Tibial artery (tissue), 4 donors: Measurements from ENCODE around the gene ANKS4B.
A peak's percentile ranks its signal among the peaks of the same experiment; 100 is the strongest.
"Not testable (repeated sequence)": the region's sequence is repeated elsewhere in the genome, so short reads cannot be mapped to it uniquely, and the experiment has no call there.

Experiments
- DNase-seq, 2 donors: peaks; one replicate each; pipeline ENCODE4 v3.0.0-alpha.2; 2019
- H3K27ac ChIP-seq, 2 donors: fragments of 200-600 bp; sonication (generic) in 1 of 2; 1 replicate in 1 of 2; 2 replicates in 1 of 2; pipeline ENCODE4 v1.5.1; 2018 to 2019; ENCODE audit warnings: mild to moderate bottlenecking in 1 of 2
- H3K27me3 ChIP-seq, 2 donors: fragments of 200-600 bp; sonication (generic) in 1 of 2; one replicate each; pipeline versions ENCODE4 v1.5.1 to v1.6.0; 2016 to 2019
- H3K36me3 ChIP-seq, 3 donors: fragments of 200-600 bp; sonication (generic) in 2 of 3; one replicate each; pipeline ENCODE4 v1.5.1; 2016 to 2019; ENCODE audit warnings: mild to moderate bottlenecking in 2 of 3
- H3K4me1 ChIP-seq, 4 donors: fragments of 200-600 bp; sonication (generic) in 2 of 4; 1 replicate in 3 of 4; 2 replicates in 1 of 4; pipeline ENCODE4 v1.5.1; 2016 to 2019
- H3K4me3 ChIP-seq, 2 donors: fragments of 200-600 bp; sonication (generic) in 1 of 2; 1 replicate in 1 of 2; 2 replicates in 1 of 2; pipeline ENCODE4 v1.5.1; 2018 to 2019; ENCODE audit warnings: mild to moderate bottlenecking in 2 of 2
- H3K9me3 ChIP-seq, 3 donors: fragments of 200-600 bp; sonication (generic) in 1 of 3; one replicate each; pipeline ENCODE4 v1.5.1; 2016 to 2019
- CTCF ChIP-seq, 2 experiments: fragments of 200-600 bp in 1 of 2; fragments of 450-650 bp in 1 of 2; IDR thresholded peaks; one replicate each; pipeline ENCODE4 v1.5.1; 2017 to 2019; ENCODE audit warnings: antibody characterized with exemption in 2 of 2, mild to moderate bottlenecking in 1 of 2, moderate library complexity in 1 of 2
- intact Hi-C: fragments of 100-400 bp; cut with DNase I; formaldehyde crosslinking; loops from one replicate; pipeline ENCODE4 v1.15.0; 2023; ENCODE audit warnings: low total_unique reads

Gene ANKS4B

GRCh38 chr16:21272253-21272652 is 38.8 kb downstream of the ANKS4B start:
- intact Hi-C loops = no loop called here
- DNase-seq = no peak

GRCh38 chr16:21272763-21273162 is 39.3 kb downstream of the ANKS4B start:
- H3K9me3 ChIP-seq, intact Hi-C loops, H3K27ac ChIP-seq, DNase-seq, H3K4me1 ChIP-seq, H3K4me3 ChIP-seq, H3K36me3 ChIP-seq: not testable (repeated sequence)
- H3K27me3 ChIP-seq = peaks cover 0 to 13% of the 10 kb centered on the region in 2 donors

More at GRCh38 chr16:21272253-21272652, 38.8 kb downstream of the ANKS4B start:
- Histone ChIP-seq H3K27me3 (peaks cover 0 to 8% of the 10 kb centered on the region in 2 donors), H3K36me3 (no peaks in the 10 kb centered on the region), H3K4me3 (no peak overlapping the region), H3K4me1 (no peaks in the 10 kb centered on the region), H3K27ac (no peak overlapping the region), H3K9me3 (no peaks in the 10 kb centered on the region)
- TF ChIP-seq CTCF (IDR thresholded peaks at IDR 0.05) = no peak

- Histone ChIP-seq H3K4me3 (no peak overlapping the region), H3K36me3 (no peaks in the 10 kb centered on the region), H3K27me3 (peaks cover 0 to 17% of the 10 kb centered on the region in 2 donors), H3K9me3 (no peaks in the 10 kb centered on the region), H3K27ac (no peak overlapping the region), H3K4me1 (peaks cover 0 to 12% (median 9%) of the 10 kb centered on the region in 4 donors)
- no peak for TF ChIP-seq CTCF (IDR thresholded peaks at IDR 0.05)
- DNase-seq = no peak
- intact Hi-C loops = no loop called here
Measured at GRCh38 chr16:21274172-21274726, 40.8 kb downstream of the ANKS4B start.

- Histone ChIP-seq H3K4me1 (peaks cover 0 to 12% (median 9%) of the 10 kb centered on the region in 4 donors), H3K4me3 (no peak overlapping the region), H3K36me3 (no peaks in the 10 kb centered on the region), H3K27me3 (peaks cover 0 to 17% of the 10 kb centered on the region in 2 donors), H3K27ac (no peak overlapping the region), H3K9me3 (no peaks in the 10 kb centered on the region)
- TF ChIP-seq CTCF (IDR thresholded peaks at IDR 0.05) = no peak
- intact Hi-C loops = no loop called here
- DNase-seq = no peak
Measured at GRCh38 chr16:21275529-21275928, 42.0 kb downstream of the ANKS4B start.

GRCh38 chr16:21276090-21276489 is 42.6 kb downstream of the ANKS4B start:
- DNase-seq = no peak
- no peak overlapping the region for H3K4me3 ChIP-seq
- peaks cover 0 to 12% (median 9%) of the 10 kb centered on the region in 4 donors for H3K4me1 ChIP-seq
- peaks cover 0 to 17% of the 10 kb centered on the region in 2 donors for H3K27me3 ChIP-seq
- intact Hi-C loops = no loop called here
- no peaks in the 10 kb centered on the region for H3K36me3 ChIP-seq
- no peaks in the 10 kb centered on the region for H3K9me3 ChIP-seq
- no peak overlapping the region for H3K27ac ChIP-seq
- no peak for TF ChIP-seq CTCF (IDR thresholded peaks at IDR 0.05)

GRCh38 chr16:21277045-21277926 is 43.8 kb downstream of the ANKS4B start:
- intact Hi-C loops = no loop called here
- H3K36me3 ChIP-seq = no peaks in the 10 kb centered on the region
- peaks cover 0 to 17% of the 10 kb centered on the region in 2 donors for H3K27me3 ChIP-seq
- no peak overlapping the region for H3K27ac ChIP-seq
- no peak for TF ChIP-seq CTCF (IDR thresholded peaks at IDR 0.05)
- H3K9me3 ChIP-seq = no peaks in the 10 kb centered on the region
- H3K4me3 ChIP-seq = peak overlapping the region; percentile 37 to 60
- DNase-seq = no peak
- peaks cover 0 to 12% (median 9%) of the 10 kb centered on the region in 4 donors for H3K4me1 ChIP-seq
